Panc1 (cell line): Measurements from ENCODE around the gene LCOR. TPM values are rescaled to one million over a fixed set of nuclear protein-coding genes. Genes with fewer than 3 reads are reported as not detected.

Source experiments
- ATAC-seq: fragments of 200-7000 bp; cut with Tn5 transposase; 2 replicates; pipeline ENCODE4 v1.9.1; 2020; ENCODE audit warnings: mild to moderate bottlenecking, moderate library complexity
- BruUV-seq: library from RNA; stranded (reverse); fragments of 400-500 nt; replicated peaks from 2 replicates; lab custom pipeline; 2021; lab: Mats Ljungman, UMichigan
- CTCF ChIA-PET: fragments of 300-600 bp; sonication (Branson Sonifier 250); formaldehyde crosslinking; loops from one replicate; lab custom pipeline; 2022; ENCODE audit warnings: antibody characterized with exemption; lab: Charles Lee
- POLR2A ChIA-PET: fragments of 300-600 bp; sonication (Branson Sonifier 250); formaldehyde crosslinking; loops from one replicate; lab custom pipeline; 2022; ENCODE audit warnings: antibody characterized with exemption; lab: Charles Lee
- DNase-seq: peaks from one replicate; pipeline ENCODE4 v3.0.0-alpha.2; 2010; ENCODE audit warnings: low read depth, low spot score
- H3K27ac ChIP-seq: 2 replicates; pipeline ENCODE4 v1.5.1; 2011; ENCODE audit warnings: mild to moderate bottlenecking, low read length, inconsistent platforms
- H3K27me3 ChIP-seq: fragments of 200-500 bp; sonication (Bioruptor generic); 2 replicates; pipeline ENCODE4 v1.6.0; 2014; ENCODE audit warnings: low read length, inconsistent platforms; ENCODE audit not compliant: control insufficient read depth, insufficient read depth
- H3K36me3 ChIP-seq: fragments of 200-500 bp; sonication (Bioruptor generic); 2 replicates; pipeline ENCODE4 v1.5.1; 2014; ENCODE audit warnings: inconsistent platforms, mild to moderate bottlenecking, low read length, moderate library complexity; ENCODE audit not compliant: control insufficient read depth, insufficient read depth
- H3K4me1 ChIP-seq: 2 replicates; pipeline ENCODE4 v1.5.1; 2011; ENCODE audit warnings: inconsistent platforms, mild to moderate bottlenecking, low read length, moderate library complexity; ENCODE audit not compliant: control insufficient read depth, insufficient read depth
- H3K4me3 ChIP-seq, 2 experiments: 2 replicates each; pipeline ENCODE4 v1.5.1; 2011 to 2012; ENCODE audit warnings: low read depth in 2 of 2, low read length in 2 of 2, mild to moderate bottlenecking in 2 of 2, inconsistent platforms in 1 of 2, moderate library complexity in 1 of 2
- H3K9me3 ChIP-seq: fragments of 200-500 bp; sonication (Bioruptor generic); 2 replicates; pipeline ENCODE4 v1.5.1; 2014; ENCODE audit warnings: low read depth, mild to moderate bottlenecking, inconsistent platforms, low read length, moderate library complexity; ENCODE audit not compliant: control insufficient read depth, insufficient read depth
- POLR2AphosphoS5 ChIP-seq: IDR thresholded peaks from 2 replicates; pipeline ENCODE4 v1.6.1; 2012; ENCODE audit warnings: mild to moderate bottlenecking, low read depth, low read length, moderate library complexity
- SIN3A ChIP-seq: IDR thresholded peaks from 2 replicates; pipeline ENCODE4 v1.6.1; 2012; ENCODE audit warnings: low read depth, mild to moderate bottlenecking, low read length, moderate library complexity, borderline replicate concordance; ENCODE audit not compliant: insufficient read depth
- TCF7L2 ChIP-seq: IDR thresholded peaks from 2 replicates; pipeline ENCODE4 v1.6.1; 2011; ENCODE audit warnings: mild to moderate bottlenecking, low read depth, low read length, inconsistent platforms
- in situ Hi-C: cut with HindIII; loops from 2 replicates; pipeline ENCODE4 v1.10.0; 2016; ENCODE audit warnings: low sequenced_read_pairs, low pct_unique_long_range_greater_than_20kb
- intact Hi-C: fragments of 100-400 bp; cut with micrococcal nuclease; formaldehyde crosslinking; loops from one replicate; pipeline ENCODE4 v1.10.0; 2022; ENCODE audit not compliant: unreplicated experiment
- total RNA-seq: library from RNA; stranded (reverse); gene quantifications from one replicate; pipeline ENCODE4 v1.2.1, GENCODE V29; 2021; ENCODE audit not compliant: unreplicated experiment
- TF ChIP-seq, protein P1 (sequence below), 2 experiments: IDR thresholded peaks; 2 replicates each; pipeline ENCODE4 v1.6.1; 2011 to 2012; ENCODE audit warnings: low read depth in 2 of 2, control low read depth in 1 of 2, low read length in 1 of 2, mild to moderate bottlenecking in 1 of 2, moderate library complexity in 1 of 2; ENCODE audit not compliant: insufficient read depth in 1 of 2
- TF ChIP-seq, protein P2 (sequence below): fragments of 450-650 bp; IDR thresholded peaks from 2 replicates; pipeline ENCODE4 v1.5.1; 2017; ENCODE audit warnings: mild to moderate bottlenecking

LCOR gene
- total RNA-seq, 1 experiment from 2014 or later = 58.0 TPM

DNA sequence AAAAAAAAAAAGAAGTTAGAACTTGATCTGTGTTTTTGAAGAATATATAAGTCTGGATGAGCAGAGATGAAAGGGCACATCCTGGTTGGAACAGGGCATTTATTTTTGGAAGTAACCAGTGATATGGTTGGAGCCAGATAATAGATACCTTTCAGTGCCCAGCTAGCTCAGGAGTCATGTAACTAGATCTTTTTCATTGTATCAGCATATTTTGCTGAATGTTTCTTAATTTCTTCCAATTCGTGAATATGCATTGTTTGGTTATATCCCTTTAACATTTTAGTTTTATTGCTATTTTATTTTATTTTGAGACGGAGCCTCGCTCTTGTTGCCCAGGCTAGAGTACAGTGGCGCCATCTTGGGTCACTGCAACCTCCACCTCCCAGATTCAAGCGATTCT is 81.8 kb downstream of the LCOR start:
- no peaks in the 10 kb centered on the region for H3K4me1 ChIP-seq
- intact Hi-C loops (no loop called here), in situ Hi-C loops (no loop called here)
- H3K27me3 ChIP-seq = no peaks in the 10 kb centered on the region
- no peaks in the 10 kb centered on the region for H3K9me3 ChIP-seq
- no peak overlapping the region for H3K4me3 ChIP-seq
- ChIA-PET CTCF (no interaction called here), POLR2A (no interaction called here)
- no peak for TF ChIP-seq TCF7L2
- no peak for TF ChIP-seq SIN3A
- TF ChIP-seq, protein P1, sequence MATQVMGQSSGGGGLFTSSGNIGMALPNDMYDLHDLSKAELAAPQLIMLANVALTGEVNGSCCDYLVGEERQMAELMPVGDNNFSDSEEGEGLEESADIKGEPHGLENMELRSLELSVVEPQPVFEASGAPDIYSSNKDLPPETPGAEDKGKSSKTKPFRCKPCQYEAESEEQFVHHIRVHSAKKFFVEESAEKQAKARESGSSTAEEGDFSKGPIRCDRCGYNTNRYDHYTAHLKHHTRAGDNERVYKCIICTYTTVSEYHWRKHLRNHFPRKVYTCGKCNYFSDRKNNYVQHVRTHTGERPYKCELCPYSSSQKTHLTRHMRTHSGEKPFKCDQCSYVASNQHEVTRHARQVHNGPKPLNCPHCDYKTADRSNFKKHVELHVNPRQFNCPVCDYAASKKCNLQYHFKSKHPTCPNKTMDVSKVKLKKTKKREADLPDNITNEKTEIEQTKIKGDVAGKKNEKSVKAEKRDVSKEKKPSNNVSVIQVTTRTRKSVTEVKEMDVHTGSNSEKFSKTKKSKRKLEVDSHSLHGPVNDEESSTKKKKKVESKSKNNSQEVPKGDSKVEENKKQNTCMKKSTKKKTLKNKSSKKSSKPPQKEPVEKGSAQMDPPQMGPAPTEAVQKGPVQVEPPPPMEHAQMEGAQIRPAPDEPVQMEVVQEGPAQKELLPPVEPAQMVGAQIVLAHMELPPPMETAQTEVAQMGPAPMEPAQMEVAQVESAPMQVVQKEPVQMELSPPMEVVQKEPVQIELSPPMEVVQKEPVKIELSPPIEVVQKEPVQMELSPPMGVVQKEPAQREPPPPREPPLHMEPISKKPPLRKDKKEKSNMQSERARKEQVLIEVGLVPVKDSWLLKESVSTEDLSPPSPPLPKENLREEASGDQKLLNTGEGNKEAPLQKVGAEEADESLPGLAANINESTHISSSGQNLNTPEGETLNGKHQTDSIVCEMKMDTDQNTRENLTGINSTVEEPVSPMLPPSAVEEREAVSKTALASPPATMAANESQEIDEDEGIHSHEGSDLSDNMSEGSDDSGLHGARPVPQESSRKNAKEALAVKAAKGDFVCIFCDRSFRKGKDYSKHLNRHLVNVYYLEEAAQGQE (IDR thresholded peaks at IDR 0.05; ENCODE audit: insufficient read depth in 1 of 2, low read depth in 2 of 2, low read length in 1 of 2) = no peak
- TF ChIP-seq POLR2AphosphoS5 = no peak
- TF ChIP-seq, protein P2, sequence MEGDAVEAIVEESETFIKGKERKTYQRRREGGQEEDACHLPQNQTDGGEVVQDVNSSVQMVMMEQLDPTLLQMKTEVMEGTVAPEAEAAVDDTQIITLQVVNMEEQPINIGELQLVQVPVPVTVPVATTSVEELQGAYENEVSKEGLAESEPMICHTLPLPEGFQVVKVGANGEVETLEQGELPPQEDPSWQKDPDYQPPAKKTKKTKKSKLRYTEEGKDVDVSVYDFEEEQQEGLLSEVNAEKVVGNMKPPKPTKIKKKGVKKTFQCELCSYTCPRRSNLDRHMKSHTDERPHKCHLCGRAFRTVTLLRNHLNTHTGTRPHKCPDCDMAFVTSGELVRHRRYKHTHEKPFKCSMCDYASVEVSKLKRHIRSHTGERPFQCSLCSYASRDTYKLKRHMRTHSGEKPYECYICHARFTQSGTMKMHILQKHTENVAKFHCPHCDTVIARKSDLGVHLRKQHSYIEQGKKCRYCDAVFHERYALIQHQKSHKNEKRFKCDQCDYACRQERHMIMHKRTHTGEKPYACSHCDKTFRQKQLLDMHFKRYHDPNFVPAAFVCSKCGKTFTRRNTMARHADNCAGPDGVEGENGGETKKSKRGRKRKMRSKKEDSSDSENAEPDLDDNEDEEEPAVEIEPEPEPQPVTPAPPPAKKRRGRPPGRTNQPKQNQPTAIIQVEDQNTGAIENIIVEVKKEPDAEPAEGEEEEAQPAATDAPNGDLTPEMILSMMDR = no peak
- ATAC-seq = no peak
- no peaks in the 10 kb centered on the region for H3K36me3 ChIP-seq
- BruUV-seq = no TSS peak
- DNase-seq = no peak
- no peak overlapping the region for H3K27ac ChIP-seq

DNA sequence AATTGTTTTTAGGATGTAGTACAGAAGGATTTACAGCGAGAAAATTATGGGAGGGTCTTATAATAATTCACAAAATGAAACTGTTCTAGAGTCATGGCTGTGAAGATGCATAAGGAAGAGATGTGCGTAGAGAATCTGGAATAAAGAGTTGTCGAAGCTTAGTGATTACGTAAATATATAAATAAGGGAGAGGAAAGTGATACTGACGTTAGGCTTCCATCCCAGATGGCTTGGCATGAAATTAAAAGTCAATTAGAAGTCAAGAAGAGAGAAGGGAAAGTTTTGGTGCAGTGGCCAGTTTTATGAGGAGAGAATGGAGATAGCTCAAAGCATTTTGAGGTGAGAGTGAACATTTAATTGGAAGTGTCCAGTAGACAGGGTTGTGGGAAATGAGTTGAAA is 85.5 kb downstream of the LCOR start:
- TF ChIP-seq TCF7L2 (no peak), POLR2AphosphoS5 (no peak), SIN3A (no peak)
- TF ChIP-seq, protein P2 = no peak
- TF ChIP-seq, protein P1 (IDR thresholded peaks at IDR 0.05; ENCODE audit: insufficient read depth in 1 of 2, low read depth in 2 of 2, low read length in 1 of 2) = no peak
- no peaks in the 10 kb centered on the region for H3K36me3 ChIP-seq
- H3K4me3 ChIP-seq = no peak overlapping the region
- ATAC-seq (no peak), DNase-seq (no peak)
- intact Hi-C loops = no loop called here
- H3K27me3 ChIP-seq = no peaks in the 10 kb centered on the region
- ChIA-PET CTCF (no interaction called here), POLR2A (no interaction called here)
- H3K9me3 ChIP-seq = no peaks in the 10 kb centered on the region
- BruUV-seq = no TSS peak
- in situ Hi-C loops = no loop called here
- H3K27ac ChIP-seq = no peak overlapping the region
- H3K4me1 ChIP-seq = no peaks in the 10 kb centered on the region
